Uterus (tissue), 4 donors: ENCODE data around the gene PBX1. TPM values are rescaled to one million over a fixed set of nuclear protein-coding genes. Genes with fewer than 3 reads are reported as not detected.

ENCODE experiments used
- DNase-seq, 2 donors: peaks; one replicate each; pipeline ENCODE4 v3.0.0-alpha.2; 2019 to 2020
- H3K27ac ChIP-seq, 2 donors: fragments of 200-600 bp; sonication (generic); 1 replicate in 1 of 2; 2 replicates in 1 of 2; pipeline ENCODE4 v1.5.1; 2016 to 2018
- H3K27me3 ChIP-seq, 2 donors: fragments of 200-600 bp; sonication (generic); one replicate each; pipeline ENCODE4 v1.5.1; 2018 to 2019; ENCODE audit warnings: control low read depth in 1 of 2
- H3K36me3 ChIP-seq, 2 donors: fragments of 200-600 bp; sonication (generic); one replicate each; pipeline ENCODE4 v1.5.1; 2019; ENCODE audit warnings: control low read depth in 1 of 2
- H3K4me1 ChIP-seq, 2 donors: fragments of 200-600 bp; sonication (generic); one replicate each; pipeline ENCODE4 v1.5.1; 2018 to 2019; ENCODE audit warnings: control low read depth in 1 of 2
- H3K4me3 ChIP-seq, 2 donors: fragments of 200-600 bp; sonication (generic); 1 replicate in 1 of 2; 2 replicates in 1 of 2; pipeline ENCODE4 v1.5.1; 2018 to 2019; ENCODE audit warnings: mild to moderate bottlenecking in 1 of 2
- H3K9me3 ChIP-seq, 2 donors: fragments of 200-600 bp; sonication (generic); one replicate each; pipeline ENCODE4 v1.5.1; 2019; ENCODE audit warnings: control low read depth in 1 of 2
- POLR2A ChIP-seq, 2 donors: fragments of 450-650 bp; IDR thresholded peaks; one replicate each; pipeline ENCODE4 v1.6.1; 2016; ENCODE audit warnings: antibody characterized with exemption in 2 of 2, mild to moderate bottlenecking in 1 of 2, moderate library complexity in 1 of 2
- intact Hi-C: fragments of 100-400 bp; cut with DNase I; formaldehyde crosslinking; loops from one replicate; pipeline ENCODE4 v1.15.1; 2023; ENCODE audit warnings: low total_unique reads
- total RNA-seq, 4 donors: library from RNA; depleted of rRNA in 3 of 4; stranded (reverse); fragments of >200 nt in 3 of 4; gene quantifications; one replicate each; pipeline versions ENCODE4 v1.1.0 to v1.2.4, GENCODE V29; 2014 to 2023
- TF ChIP-seq, protein P1 (sequence below), 4 experiments: fragments of 200-600 bp in 2 of 4; fragments of 450-650 bp in 2 of 4; sonication (generic) in 2 of 4; IDR thresholded peaks; one replicate each; pipeline ENCODE4 v1.5.1; 2016 to 2019; ENCODE audit warnings: antibody characterized with exemption in 4 of 4, mild to moderate bottlenecking in 2 of 4, moderate library complexity in 1 of 4
- donor health status: DM: yes; HTN: yes; CAD: no.

Gene PBX1
- total RNA-seq, 4 donors from 2014 or later: 122 to 831 (median 207) TPM

DNA sequence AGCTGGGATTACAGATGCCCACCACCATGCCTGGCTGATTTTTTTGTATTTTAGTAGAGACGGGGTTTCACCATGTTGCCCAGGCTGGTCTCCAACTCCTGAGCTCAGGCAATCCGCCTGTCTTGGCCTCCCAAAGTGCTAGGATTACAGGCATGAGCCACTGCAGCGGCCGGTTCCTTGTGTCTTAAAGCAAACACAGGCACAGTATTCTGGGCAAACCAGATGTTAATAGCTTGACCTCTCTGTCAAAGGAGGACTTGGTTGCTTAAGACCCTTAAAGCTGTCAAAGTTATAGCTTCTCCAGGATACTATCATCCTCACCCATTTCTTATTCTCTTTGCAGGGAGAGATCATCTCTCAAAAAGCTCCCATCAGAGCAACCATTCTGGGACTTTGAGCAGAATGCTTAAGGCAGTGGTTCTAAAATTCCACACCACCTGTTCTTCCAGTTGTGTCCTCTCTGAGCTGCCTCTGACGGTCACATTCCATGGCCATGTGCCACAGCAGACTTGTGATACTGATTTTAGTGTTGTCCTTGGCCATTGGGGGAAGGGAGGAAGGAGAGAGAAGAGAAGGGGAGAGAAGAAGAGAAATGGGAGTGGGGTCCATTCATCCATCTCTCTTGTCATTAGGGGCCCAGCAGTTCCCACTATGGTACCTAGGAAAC lies 81.8 kb downstream of the PBX1 start:
- H3K27ac ChIP-seq: peak overlapping the region; percentile 83 to 89
- DNase-seq: no peak
- intact Hi-C loops: no loop called here
- H3K36me3 ChIP-seq: no peaks in the 10 kb centered on the region
- no peaks in the 10 kb centered on the region for H3K27me3 ChIP-seq
- peaks cover 18 to 37% of the 10 kb centered on the region in 2 donors for H3K4me1 ChIP-seq
- H3K9me3 ChIP-seq: no peaks in the 10 kb centered on the region
- TF ChIP-seq, protein P1, sequence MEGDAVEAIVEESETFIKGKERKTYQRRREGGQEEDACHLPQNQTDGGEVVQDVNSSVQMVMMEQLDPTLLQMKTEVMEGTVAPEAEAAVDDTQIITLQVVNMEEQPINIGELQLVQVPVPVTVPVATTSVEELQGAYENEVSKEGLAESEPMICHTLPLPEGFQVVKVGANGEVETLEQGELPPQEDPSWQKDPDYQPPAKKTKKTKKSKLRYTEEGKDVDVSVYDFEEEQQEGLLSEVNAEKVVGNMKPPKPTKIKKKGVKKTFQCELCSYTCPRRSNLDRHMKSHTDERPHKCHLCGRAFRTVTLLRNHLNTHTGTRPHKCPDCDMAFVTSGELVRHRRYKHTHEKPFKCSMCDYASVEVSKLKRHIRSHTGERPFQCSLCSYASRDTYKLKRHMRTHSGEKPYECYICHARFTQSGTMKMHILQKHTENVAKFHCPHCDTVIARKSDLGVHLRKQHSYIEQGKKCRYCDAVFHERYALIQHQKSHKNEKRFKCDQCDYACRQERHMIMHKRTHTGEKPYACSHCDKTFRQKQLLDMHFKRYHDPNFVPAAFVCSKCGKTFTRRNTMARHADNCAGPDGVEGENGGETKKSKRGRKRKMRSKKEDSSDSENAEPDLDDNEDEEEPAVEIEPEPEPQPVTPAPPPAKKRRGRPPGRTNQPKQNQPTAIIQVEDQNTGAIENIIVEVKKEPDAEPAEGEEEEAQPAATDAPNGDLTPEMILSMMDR (IDR thresholded peaks at IDR 0.05): no peak
- TF ChIP-seq POLR2A (IDR thresholded peaks at IDR 0.05): no peak
- no peak overlapping the region for H3K4me3 ChIP-seq

DNA sequence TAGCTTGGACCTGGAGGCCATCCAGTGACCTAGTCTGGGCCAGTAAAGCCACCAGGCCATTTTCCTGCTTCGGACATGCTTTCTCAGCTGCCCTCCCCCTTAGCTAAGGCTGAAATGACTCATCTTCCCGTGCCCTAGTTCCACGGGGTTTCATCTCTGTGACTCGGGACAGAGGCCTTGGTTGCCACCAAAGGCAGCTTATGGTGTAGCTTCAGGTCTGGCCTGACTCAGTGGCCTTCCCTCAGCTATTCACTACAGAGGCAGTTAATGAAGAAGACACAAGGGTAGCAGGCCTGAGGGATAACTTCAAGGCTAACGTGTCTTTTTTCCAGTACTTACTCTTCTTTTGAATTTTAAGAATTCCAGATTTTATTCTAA lies 82.4 kb downstream of the PBX1 start:
- Histone ChIP-seq H3K27me3 (no peaks in the 10 kb centered on the region), H3K9me3 (no peaks in the 10 kb centered on the region), H3K4me1 (peaks cover 21 to 35% of the 10 kb centered on the region in 2 donors), H3K4me3 (no peak overlapping the region), H3K36me3 (no peaks in the 10 kb centered on the region), H3K27ac (peak overlapping the region; percentile 83 to 89)
- DNase-seq: peak in 1 of 2 donors; percentile 62
- intact Hi-C loops: no loop called here
- TF ChIP-seq, protein P1 (IDR thresholded peaks at IDR 0.05): no peak
- TF ChIP-seq POLR2A (IDR thresholded peaks at IDR 0.05): no peak

DNA sequence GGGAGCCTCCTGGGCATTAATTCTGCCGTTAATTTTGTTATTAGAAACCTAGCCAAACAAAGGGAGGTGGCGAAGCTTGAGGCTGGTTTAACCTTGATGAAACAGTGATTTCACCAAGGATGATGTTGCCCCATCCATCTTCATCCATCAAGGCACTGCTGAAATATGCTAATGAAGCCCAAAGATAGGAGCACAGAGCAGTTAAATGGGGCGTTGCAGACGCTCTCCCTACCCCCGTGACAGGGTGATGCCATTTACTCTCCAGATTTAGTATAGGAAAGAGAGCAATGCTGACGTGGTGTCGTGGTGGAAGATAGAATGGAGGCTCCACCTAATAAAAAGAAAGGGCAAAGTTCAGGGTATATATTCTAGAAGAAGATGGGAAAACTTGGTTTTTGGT lies 84.0 kb downstream of the PBX1 start:
- Histone ChIP-seq H3K36me3 (no peaks in the 10 kb centered on the region), H3K9me3 (no peaks in the 10 kb centered on the region), H3K4me1 (peaks cover 18 to 33% of the 10 kb centered on the region in 2 donors), H3K27me3 (no peaks in the 10 kb centered on the region), H3K4me3 (no peak overlapping the region), H3K27ac (peak overlapping the region; percentile 83 to 89)
- intact Hi-C loops: no loop called here
- TF ChIP-seq, protein P1 (IDR thresholded peaks at IDR 0.05): no peak
- TF ChIP-seq POLR2A (IDR thresholded peaks at IDR 0.05): no peak
- no peak for DNase-seq

DNA sequence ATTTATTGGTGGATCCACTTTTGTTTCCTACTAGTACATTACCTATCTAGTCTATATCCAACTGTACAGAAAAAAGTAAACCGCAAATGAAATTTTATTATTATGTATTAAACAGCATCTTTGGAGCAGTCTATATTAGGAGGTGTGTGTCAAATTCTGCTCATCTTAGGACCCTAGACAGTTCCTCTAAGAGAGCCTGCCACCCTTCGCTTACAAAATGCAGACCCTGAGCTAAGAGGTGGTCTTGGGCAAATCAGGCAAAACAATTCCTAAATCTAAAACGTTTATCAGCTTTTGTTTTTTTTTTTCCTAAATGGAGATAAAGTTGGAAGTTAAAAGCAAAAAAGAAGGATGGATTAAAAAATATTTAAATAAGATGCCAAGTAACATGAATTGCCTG lies 85.3 kb downstream of the PBX1 start:
- peak overlapping the region; percentile 83 to 89 for H3K27ac ChIP-seq
- intact Hi-C loops: no loop called here
- TF ChIP-seq, protein P1 (IDR thresholded peaks at IDR 0.05): no peak
- TF ChIP-seq POLR2A (IDR thresholded peaks at IDR 0.05): no peak
- peaks cover 17 to 32% of the 10 kb centered on the region in 2 donors for H3K4me1 ChIP-seq
- H3K36me3 ChIP-seq: no peaks in the 10 kb centered on the region
- H3K9me3 ChIP-seq: no peaks in the 10 kb centered on the region
- no peak for DNase-seq
- no peaks in the 10 kb centered on the region for H3K27me3 ChIP-seq
- H3K4me3 ChIP-seq: no peak overlapping the region

DNA sequence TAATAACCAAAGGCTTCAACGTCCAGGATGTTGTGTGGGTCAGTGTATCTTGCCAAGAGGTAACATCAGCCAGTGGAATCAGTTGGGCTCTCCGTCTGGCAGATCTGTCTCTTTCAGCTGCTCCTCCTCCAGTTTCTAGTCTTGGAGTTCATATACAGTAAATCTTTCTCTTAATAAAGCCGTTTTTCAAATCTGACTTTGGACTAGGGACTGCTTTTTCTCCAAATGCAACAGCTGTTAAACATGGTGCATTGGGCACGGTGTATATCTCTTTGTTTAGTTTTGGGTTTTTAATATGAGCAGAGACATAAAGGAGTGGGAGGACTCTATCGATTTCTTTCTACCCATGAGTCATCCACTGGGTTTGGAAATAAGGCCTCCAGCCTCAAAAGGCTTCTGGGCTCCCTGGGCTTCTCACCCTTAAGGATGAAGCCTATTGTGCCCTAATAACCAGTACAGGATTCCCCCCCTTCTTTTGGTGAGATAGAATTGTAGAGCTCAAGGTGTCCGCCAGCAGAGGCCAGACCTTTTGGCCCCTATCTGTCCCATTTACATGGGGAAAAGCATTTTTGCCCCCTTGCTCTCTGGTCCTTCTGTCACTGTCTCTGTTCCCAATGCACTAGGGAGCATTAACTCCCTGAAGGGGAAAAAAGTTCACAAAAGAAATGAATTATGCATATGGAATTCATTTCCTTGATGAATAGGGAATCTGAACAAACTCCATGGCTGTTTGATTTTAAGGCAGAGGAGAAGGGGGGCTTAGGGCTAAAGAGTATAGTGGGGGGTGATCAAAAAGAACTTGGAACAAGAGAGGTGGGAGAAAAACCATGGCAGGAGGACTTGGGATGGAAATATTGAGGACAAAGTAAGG lies 86.0 kb downstream of the PBX1 start:
- DNase-seq: peak in 1 of 2 donors; percentile 68
- H3K9me3 ChIP-seq: no peaks in the 10 kb centered on the region
- intact Hi-C loops: no loop called here
- TF ChIP-seq, protein P1 (IDR thresholded peaks at IDR 0.05): no peak
- no peak for TF ChIP-seq POLR2A (IDR thresholded peaks at IDR 0.05)
- H3K36me3 ChIP-seq: no peaks in the 10 kb centered on the region
- no peak overlapping the region for H3K4me3 ChIP-seq
- peaks cover 17 to 31% of the 10 kb centered on the region in 2 donors for H3K4me1 ChIP-seq
- H3K27ac ChIP-seq: peak overlapping the region; percentile 83 to 89
- H3K27me3 ChIP-seq: no peaks in the 10 kb centered on the region
